GM10266 (cell line): ENCODE measurements around the gene HOXA10.

Experiments used
- DNase-seq: peaks from one replicate; pipeline ENCODE4 v3.0.0; 2012; ENCODE audit errors: extremely low spot score
- TF ChIP-seq, protein P1 (sequence below): IDR thresholded peaks from 2 replicates; pipeline ENCODE4 v1.5.1; 2012; ENCODE audit warnings: mild to moderate bottlenecking, low read depth; ENCODE audit not compliant: control insufficient read depth, insufficient read depth; ENCODE audit errors: missing control alignments

HOXA10 gene

DNA sequence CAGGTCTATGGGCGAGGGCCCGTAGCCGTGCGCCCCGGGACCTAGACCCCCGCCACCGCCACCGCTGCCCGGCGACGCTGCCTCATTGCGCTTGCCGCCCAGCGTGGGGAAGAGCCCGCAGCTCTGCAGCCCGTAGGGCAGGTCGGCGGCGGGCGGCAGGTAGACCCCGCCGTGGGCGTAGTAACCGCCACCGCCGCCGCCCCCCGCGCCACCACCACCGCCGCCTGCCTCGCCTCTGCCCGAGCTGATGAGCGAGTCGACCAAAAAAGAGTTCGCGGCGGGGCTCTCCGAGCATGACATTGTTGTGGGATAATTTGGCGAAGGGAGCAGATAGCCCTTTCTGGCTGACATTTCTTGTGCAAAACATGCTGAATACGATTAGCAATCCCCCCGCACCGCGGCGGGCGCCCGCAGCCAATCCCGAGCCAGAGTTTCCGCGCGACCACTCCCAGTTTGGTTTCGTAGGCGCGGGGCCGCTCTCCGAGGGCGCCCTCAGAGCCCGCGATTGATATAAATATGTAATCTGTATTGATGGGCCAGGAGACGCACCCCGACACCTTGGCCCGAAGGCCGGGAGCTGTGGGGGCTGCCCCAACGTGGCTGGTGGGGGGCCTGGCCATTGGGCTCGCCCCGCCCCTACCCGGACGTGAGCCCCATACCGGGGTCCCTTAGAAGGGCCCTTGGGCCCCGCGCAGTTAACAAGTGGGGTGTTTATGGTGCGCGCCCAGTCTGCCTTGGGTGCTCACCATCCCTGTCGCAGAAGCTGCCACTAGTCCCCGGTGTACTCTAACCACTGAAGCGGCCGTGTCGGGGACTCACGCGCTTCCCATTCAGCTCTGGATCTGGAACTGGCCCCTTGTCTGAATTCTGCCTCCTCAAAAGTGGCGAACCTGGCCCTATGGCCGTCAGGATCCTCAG, at the start of gene HOXA10:
TSS of gene HOXA10 (minus strand) at position 365 of the 918 bp plus-strand sequence. CDS start at position 351, 14 bp downstream.
- TF ChIP-seq, protein P1, sequence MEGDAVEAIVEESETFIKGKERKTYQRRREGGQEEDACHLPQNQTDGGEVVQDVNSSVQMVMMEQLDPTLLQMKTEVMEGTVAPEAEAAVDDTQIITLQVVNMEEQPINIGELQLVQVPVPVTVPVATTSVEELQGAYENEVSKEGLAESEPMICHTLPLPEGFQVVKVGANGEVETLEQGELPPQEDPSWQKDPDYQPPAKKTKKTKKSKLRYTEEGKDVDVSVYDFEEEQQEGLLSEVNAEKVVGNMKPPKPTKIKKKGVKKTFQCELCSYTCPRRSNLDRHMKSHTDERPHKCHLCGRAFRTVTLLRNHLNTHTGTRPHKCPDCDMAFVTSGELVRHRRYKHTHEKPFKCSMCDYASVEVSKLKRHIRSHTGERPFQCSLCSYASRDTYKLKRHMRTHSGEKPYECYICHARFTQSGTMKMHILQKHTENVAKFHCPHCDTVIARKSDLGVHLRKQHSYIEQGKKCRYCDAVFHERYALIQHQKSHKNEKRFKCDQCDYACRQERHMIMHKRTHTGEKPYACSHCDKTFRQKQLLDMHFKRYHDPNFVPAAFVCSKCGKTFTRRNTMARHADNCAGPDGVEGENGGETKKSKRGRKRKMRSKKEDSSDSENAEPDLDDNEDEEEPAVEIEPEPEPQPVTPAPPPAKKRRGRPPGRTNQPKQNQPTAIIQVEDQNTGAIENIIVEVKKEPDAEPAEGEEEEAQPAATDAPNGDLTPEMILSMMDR = no peak
- no peak for DNase-seq

DNA sequence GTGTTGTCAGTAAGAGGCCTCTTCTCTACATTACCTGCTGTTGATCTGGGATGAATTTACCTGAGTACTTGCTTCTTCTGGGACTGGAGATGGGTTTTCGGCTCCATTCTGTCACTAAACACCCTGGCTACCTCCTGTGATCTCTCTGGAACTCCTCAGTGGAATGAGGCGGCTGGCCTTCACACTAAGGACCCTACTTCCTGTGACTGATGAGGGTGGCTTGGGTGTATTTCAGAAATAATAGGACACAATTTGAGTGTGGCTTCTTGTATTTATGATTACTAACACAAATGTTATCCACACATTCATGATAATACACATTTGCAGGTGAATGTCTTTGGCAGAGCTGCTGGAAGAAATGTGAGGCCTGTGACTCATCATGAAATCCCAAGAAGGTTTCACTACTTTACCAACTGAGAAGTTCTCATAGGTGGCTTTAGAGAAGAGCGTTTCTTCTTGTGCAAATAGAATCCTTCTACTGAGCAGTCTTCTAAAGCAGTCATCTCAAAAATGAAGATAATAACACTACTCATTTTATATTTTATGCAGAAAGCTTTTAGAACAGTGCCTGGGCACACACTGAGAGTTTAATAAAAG, 47.2 kb upstream of the HOXA10 start:
- DNase-seq = no peak
- TF ChIP-seq, protein P1 = no peak

- TF ChIP-seq, protein P1 = no peak
- no peak for DNase-seq
These were observed 46.4 kb upstream of the HOXA10 start for GRCh38 chr7:27220440-27220955.

DNA sequence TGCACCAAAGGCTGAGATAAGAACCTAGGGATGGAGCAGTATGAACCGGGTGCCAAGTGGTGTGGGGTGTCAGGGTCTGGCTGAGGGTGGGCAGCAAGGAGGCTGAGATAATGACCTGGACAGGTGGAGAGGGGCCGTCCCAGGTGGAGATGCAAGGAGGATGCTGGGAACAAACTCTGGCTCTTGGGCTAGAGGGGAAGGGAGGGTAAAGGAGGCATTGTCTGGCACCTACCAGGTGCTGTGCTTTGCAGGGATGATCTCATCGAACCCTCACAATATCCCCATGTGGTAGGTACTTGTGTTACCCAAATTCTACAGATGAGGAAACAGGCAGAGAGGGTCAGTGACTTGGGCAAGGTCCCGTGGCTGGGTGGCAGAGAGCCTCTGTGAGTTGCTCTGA, 45.7 kb upstream of the HOXA10 start:
- TF ChIP-seq, protein P1 = no peak
- DNase-seq = no peak

GRCh38 chr7:27217951-27218350, 43.8 kb upstream of the HOXA10 start:
- TF ChIP-seq, protein P1 = no peak

GRCh38 chr7:27215356-27215755, 41.2 kb upstream of the HOXA10 start:
- no peak for DNase-seq
- TF ChIP-seq, protein P1 = no peak

More at GRCh38 chr7:27217951-27218350, 43.8 kb upstream of the HOXA10 start:
- DNase-seq = no peak

GRCh38 chr7:27214239-27214950, 40.3 kb upstream of the HOXA10 start:
- TF ChIP-seq, protein P1 = no peak
- no peak for DNase-seq
